Measurements from ENCODE around the gene SPINK13.

GRCh38 chr5:148312153-148312552, 43.6 kb downstream of the SPINK13 start, which contains the start of gene SPINK7:
- TF ChIP-seq POLR2AphosphoS5 (IDR thresholded peaks at IDR 0.05) (no peak), CTCF (IDR thresholded peaks at IDR 0.05; ENCODE audit: poor library complexity, severe bottlenecking) (no peak), EZH2 (IDR thresholded peaks at IDR 0.05; ENCODE audit: borderline replicate concordance, insufficient read depth, low read length, poor library complexity, severe bottlenecking) (no peak), EP300 (conservative IDR thresholded peaks at IDR 0.05; ENCODE audit: poor library complexity, severe bottlenecking) (no peak), REST (IDR thresholded peaks at IDR 0.05; ENCODE audit: borderline replicate concordance) (no peak)
